ENCODE results near the gene HEATR9. TPM values are rescaled to one million over a fixed set of nuclear protein-coding genes. Genes with fewer than 3 reads are reported as not detected.

Gene HEATR9
- total RNA-seq, 3 donors from 2014 or later, result not detected

GRCh38 chr17:35892091-35893035 lies 23.7 kb upstream of the HEATR9 start:
- H3K9me3 ChIP-seq, result no peaks in the 10 kb centered on the region
- no peak overlapping the region for H3K4me3 ChIP-seq
- intact Hi-C loops (cut with DNase I, micrococcal nuclease), result no loop called here
- H3K4me1 ChIP-seq (ENCODE audit: low read depth), result no peaks in the 10 kb centered on the region
- no peaks in the 10 kb centered on the region for H3K36me3 ChIP-seq (ENCODE audit: low read depth)
- no peak for DNase-seq
- no peak for TF ChIP-seq CTCF (IDR thresholded peaks at IDR 0.05)
- ATAC-seq, result no peak

GRCh38 chr17:35891269-35891668 lies 22.6 kb upstream of the HEATR9 start:
- intact Hi-C loops (cut with DNase I, micrococcal nuclease), result no loop called here
- ATAC-seq (no peak), DNase-seq (no peak)
- H3K36me3 ChIP-seq (ENCODE audit: low read depth), result no peaks in the 10 kb centered on the region
- no peaks in the 10 kb centered on the region for H3K4me1 ChIP-seq (ENCODE audit: low read depth)
- no peak overlapping the region for H3K4me3 ChIP-seq
- TF ChIP-seq CTCF (IDR thresholded peaks at IDR 0.05), result no peak
- H3K9me3 ChIP-seq, result no peaks in the 10 kb centered on the region

GRCh38 chr17:35890774-35891155 lies 22.1 kb upstream of the HEATR9 start:
- Histone ChIP-seq H3K36me3 (ENCODE audit: low read depth) (no peaks in the 10 kb centered on the region), H3K4me1 (ENCODE audit: low read depth) (no peaks in the 10 kb centered on the region), H3K4me3 (no peak overlapping the region), H3K9me3 (no peaks in the 10 kb centered on the region)
- DNase-seq, result peak; percentile 37 to 67 (median 37)
- intact Hi-C loops (cut with DNase I, micrococcal nuclease), result no loop called here
- no peak for TF ChIP-seq CTCF (IDR thresholded peaks at IDR 0.05)
- peak; percentile 84 for ATAC-seq

GRCh38 chr17:35889818-35890773 lies 21.4 kb upstream of the HEATR9 start:
- intact Hi-C loops (cut with DNase I, micrococcal nuclease), result no loop called here
- Histone ChIP-seq H3K4me1 (ENCODE audit: low read depth) (no peaks in the 10 kb centered on the region), H3K9me3 (no peaks in the 10 kb centered on the region), H3K36me3 (ENCODE audit: low read depth) (no peaks in the 10 kb centered on the region), H3K4me3 (no peak overlapping the region)
- ATAC-seq, result no peak
- DNase-seq, result no peak
- no peak for TF ChIP-seq CTCF (IDR thresholded peaks at IDR 0.05)

- Histone ChIP-seq H3K4me3 (no peak overlapping the region), H3K9me3 (no peaks in the 10 kb centered on the region), H3K36me3 (ENCODE audit: low read depth) (no peaks in the 10 kb centered on the region), H3K4me1 (ENCODE audit: low read depth) (no peaks in the 10 kb centered on the region)
- DNase-seq (no peak), ATAC-seq (peak; percentile 34)
- intact Hi-C loops (cut with DNase I, micrococcal nuclease), result no loop called here
- no peak for TF ChIP-seq CTCF (IDR thresholded peaks at IDR 0.05)
Observed at GRCh38 chr17:35889241-35889640, 20.6 kb upstream of the HEATR9 start.

Measured in mucosa of descending colon (tissue), 3 donors.